Fibroblast of lung (primary cell): ENCODE data around the gene GRAMD2B. TPM values are rescaled to one million over a fixed set of nuclear protein-coding genes. Genes with fewer than 3 reads are reported as not detected.

Source experiments
- DNase-seq, 2 donors: peaks; one replicate each; pipeline versions ENCODE4 v3.0.0 to v3.0.0-alpha.2; 2010; ENCODE audit warnings: low read depth in 2 of 2
- H2AFZ ChIP-seq: 2 replicates; pipeline ENCODE4 v1.5.1; 2012; ENCODE audit warnings: low read length, control low read depth, inconsistent platforms
- H3K27ac ChIP-seq: 2 replicates; pipeline ENCODE4 v1.5.1; 2011; ENCODE audit warnings: low read length, control low read depth; ENCODE audit not compliant: insufficient read depth
- H3K27me3 ChIP-seq: 2 replicates; pipeline ENCODE4 v1.5.1; 2011; ENCODE audit warnings: mild to moderate bottlenecking, low read length; ENCODE audit not compliant: control insufficient read depth, insufficient read depth
- H3K36me3 ChIP-seq: 2 replicates; pipeline ENCODE4 v1.5.1; 2011; ENCODE audit warnings: low read length; ENCODE audit not compliant: control insufficient read depth, insufficient read depth
- H3K4me1 ChIP-seq: 2 replicates; pipeline ENCODE4 v1.5.1; 2011; ENCODE audit warnings: low read length; ENCODE audit not compliant: control insufficient read depth, insufficient read depth; ENCODE audit errors: extremely low read depth
- H3K4me2 ChIP-seq: 2 replicates; pipeline ENCODE4 v1.5.1; 2011; ENCODE audit warnings: low read length, control low read depth; ENCODE audit not compliant: insufficient read depth; ENCODE audit errors: extremely low read depth
- H3K4me3 ChIP-seq, 4 experiments: fragments of 200-600 bp in 1 of 4; sonication (generic) in 1 of 4; replicated peaks in 1 of 4; 2 replicates each; pipeline ENCODE4 v1.5.1; 2011 to 2016; ENCODE audit warnings: low read length in 4 of 4, low read depth in 3 of 4, mild to moderate bottlenecking in 3 of 4, control low read depth in 2 of 4, inconsistent platforms in 1 of 4, mixed read lengths in 1 of 4; ENCODE audit not compliant: insufficient read depth in 1 of 4; ENCODE audit errors: control extremely low read depth in 1 of 4
- H3K79me2 ChIP-seq: 2 replicates; pipeline ENCODE4 v1.5.1; 2012; ENCODE audit warnings: mild to moderate bottlenecking, low read length, inconsistent platforms; ENCODE audit not compliant: control insufficient read depth, insufficient read depth
- H3K9ac ChIP-seq: 2 replicates; pipeline ENCODE4 v1.5.1; 2011; ENCODE audit warnings: mild to moderate bottlenecking, low read length, control low read depth; ENCODE audit not compliant: insufficient read depth
- H3K9me3 ChIP-seq: 2 replicates; pipeline ENCODE4 v1.5.1; 2012; ENCODE audit warnings: low read depth, low read length; ENCODE audit not compliant: control insufficient read depth, insufficient read depth
- H4K20me1 ChIP-seq: 2 replicates; pipeline ENCODE4 v1.5.1; 2011; ENCODE audit warnings: low read length; ENCODE audit not compliant: control insufficient read depth, insufficient read depth; ENCODE audit errors: extremely low read depth
- EZH2 ChIP-seq: IDR thresholded peaks from 2 replicates; pipeline ENCODE4 v1.5.1; 2012; ENCODE audit warnings: low read length, control low read depth, mild to moderate bottlenecking; ENCODE audit errors: missing control alignments
- polyA plus RNA-seq, 2 donors: library from polyadenylated mRNA; depleted of rRNA in 1 of 2; stranded (reverse) in 1 of 2; unstranded in 1 of 2; fragments of >200 nt; gene quantifications; 2 replicates each; pipeline ENCODE4 v1.2.1, GENCODE V29; 2011 to 2012; ENCODE audit warnings: missing spikeins in 1 of 2
- total RNA-seq: library from RNA; depleted of rRNA; stranded (reverse); fragments of >200 nt; gene quantifications from 2 replicates; pipeline ENCODE4 v1.2.1, GENCODE V29; 2014
- TF ChIP-seq, protein P1 (sequence below), 2 donors: IDR thresholded peaks in 1 of 2; conservative IDR thresholded peaks in 1 of 2; 1 replicate in 1 of 2; 2 replicates in 1 of 2; pipeline ENCODE4 v1.5.1; 2011 to 2012; ENCODE audit warnings: low read length in 2 of 2, control low read depth in 1 of 2, inconsistent platforms in 1 of 2, low read depth in 1 of 2, mild to moderate bottlenecking in 1 of 2

The GRAMD2B gene
- total and polyA plus RNA-seq, 2 donors (not counting 1 experiment from before 2014, with no cell fraction given), result 21.3 to 37.6 TPM

- Histone ChIP-seq H3K27ac (no peak overlapping the region), H3K4me1 (no peaks in the 10 kb centered on the region), H3K27me3 (no peaks in the 10 kb centered on the region), H2AFZ (no peak overlapping the region), H3K9ac (no peak overlapping the region), H3K9me3 (no peaks in the 10 kb centered on the region), H3K4me2 (no peak overlapping the region), H3K79me2 (no peaks in the 10 kb centered on the region), H3K4me3 (no peak overlapping the region), H4K20me1 (no peaks in the 10 kb centered on the region), H3K36me3 (peaks cover 12% of the 10 kb centered on the region)
- TF ChIP-seq EZH2, result no peak
- TF ChIP-seq, protein P1, sequence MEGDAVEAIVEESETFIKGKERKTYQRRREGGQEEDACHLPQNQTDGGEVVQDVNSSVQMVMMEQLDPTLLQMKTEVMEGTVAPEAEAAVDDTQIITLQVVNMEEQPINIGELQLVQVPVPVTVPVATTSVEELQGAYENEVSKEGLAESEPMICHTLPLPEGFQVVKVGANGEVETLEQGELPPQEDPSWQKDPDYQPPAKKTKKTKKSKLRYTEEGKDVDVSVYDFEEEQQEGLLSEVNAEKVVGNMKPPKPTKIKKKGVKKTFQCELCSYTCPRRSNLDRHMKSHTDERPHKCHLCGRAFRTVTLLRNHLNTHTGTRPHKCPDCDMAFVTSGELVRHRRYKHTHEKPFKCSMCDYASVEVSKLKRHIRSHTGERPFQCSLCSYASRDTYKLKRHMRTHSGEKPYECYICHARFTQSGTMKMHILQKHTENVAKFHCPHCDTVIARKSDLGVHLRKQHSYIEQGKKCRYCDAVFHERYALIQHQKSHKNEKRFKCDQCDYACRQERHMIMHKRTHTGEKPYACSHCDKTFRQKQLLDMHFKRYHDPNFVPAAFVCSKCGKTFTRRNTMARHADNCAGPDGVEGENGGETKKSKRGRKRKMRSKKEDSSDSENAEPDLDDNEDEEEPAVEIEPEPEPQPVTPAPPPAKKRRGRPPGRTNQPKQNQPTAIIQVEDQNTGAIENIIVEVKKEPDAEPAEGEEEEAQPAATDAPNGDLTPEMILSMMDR (conservative IDR thresholded peaks at IDR 0.05 in 1 of 2, IDR thresholded peaks at IDR 0.05 in 1 of 2; ENCODE audit: low read depth in 1 of 2, low read length in 2 of 2), result no peak
- peak in 1 of 2 donors; percentile 29 for DNase-seq
Observed at GRCh38 chr5:126490167-126490940, 67.1 kb downstream of the GRAMD2B start.

DNA sequence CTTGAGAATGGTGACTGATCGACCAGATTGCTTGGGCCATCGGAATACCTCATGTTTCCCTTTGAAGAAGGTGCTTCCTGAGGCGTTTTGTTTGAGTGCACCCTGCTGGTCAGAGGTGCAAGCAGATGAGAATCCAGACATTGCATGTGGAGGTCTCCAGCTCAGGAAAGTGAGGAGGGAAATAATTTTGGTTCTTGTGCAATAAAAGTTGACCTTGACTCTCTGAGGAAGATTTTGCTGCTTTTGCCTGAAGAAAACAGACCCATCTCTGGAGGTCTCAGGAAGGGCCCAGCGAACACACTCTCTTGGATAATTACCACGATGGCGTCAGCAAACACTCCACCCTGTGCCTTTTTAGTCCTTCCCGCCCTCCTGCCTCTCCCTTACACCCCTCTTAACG lies 69.7 kb downstream of the GRAMD2B start:
- Histone ChIP-seq H3K4me2 (no peak overlapping the region), H3K36me3 (peaks cover 2% of the 10 kb centered on the region), H3K27me3 (no peaks in the 10 kb centered on the region), H3K27ac (no peak overlapping the region), H3K79me2 (no peaks in the 10 kb centered on the region), H3K4me3 (no peak overlapping the region), H3K9ac (no peak overlapping the region), H4K20me1 (no peaks in the 10 kb centered on the region), H2AFZ (no peak overlapping the region), H3K4me1 (no peaks in the 10 kb centered on the region), H3K9me3 (no peaks in the 10 kb centered on the region)
- DNase-seq, result peak; percentile 28 to 50
- TF ChIP-seq, protein P1 (conservative IDR thresholded peaks at IDR 0.05 in 1 of 2, IDR thresholded peaks at IDR 0.05 in 1 of 2; ENCODE audit: low read depth in 1 of 2, low read length in 2 of 2), result peak in 1 of 2 donors; percentile 49
- no peak for TF ChIP-seq EZH2

DNA sequence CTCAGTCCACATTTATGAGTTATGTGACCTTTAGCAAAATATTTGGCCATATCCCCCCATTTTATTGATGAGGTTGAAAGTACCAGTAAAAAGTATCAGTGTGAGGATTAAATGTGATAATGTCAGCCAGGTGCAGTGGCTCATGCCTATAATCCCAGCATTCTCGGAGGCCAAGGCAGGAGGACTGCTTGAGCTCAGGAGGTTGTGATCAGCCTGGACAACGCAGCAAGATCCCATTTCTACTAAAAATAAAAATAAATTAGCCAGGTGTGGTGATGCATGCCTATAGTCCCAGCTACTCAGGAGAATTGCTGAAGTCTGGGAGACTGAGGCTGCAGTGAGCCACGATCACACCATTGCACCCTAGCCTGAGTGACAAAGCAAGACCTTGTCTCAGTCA lies 71.2 kb downstream of the GRAMD2B start:
- no peak overlapping the region for H3K4me3 ChIP-seq
- H3K79me2 ChIP-seq, result no peaks in the 10 kb centered on the region
- no peak overlapping the region for H3K27ac ChIP-seq
- DNase-seq, result no peak
- H3K27me3 ChIP-seq, result no peaks in the 10 kb centered on the region
- peaks cover 2% of the 10 kb centered on the region for H3K36me3 ChIP-seq
- H4K20me1 ChIP-seq, result no peaks in the 10 kb centered on the region
- H3K9ac ChIP-seq, result no peak overlapping the region
- H3K9me3 ChIP-seq, result no peaks in the 10 kb centered on the region
- H2AFZ ChIP-seq, result no peak overlapping the region
- TF ChIP-seq, protein P1 (conservative IDR thresholded peaks at IDR 0.05 in 1 of 2, IDR thresholded peaks at IDR 0.05 in 1 of 2; ENCODE audit: low read depth in 1 of 2, low read length in 2 of 2), result no peak
- TF ChIP-seq EZH2, result no peak
- H3K4me1 ChIP-seq, result no peaks in the 10 kb centered on the region
- no peak overlapping the region for H3K4me2 ChIP-seq
